Measurements from ENCODE around the gene FNIP2. TPM values are rescaled to one million over a fixed set of nuclear protein-coding genes. Genes with fewer than 3 reads are reported as not detected.
"Not testable (repeated sequence)": the region's sequence is repeated elsewhere in the genome, so short reads cannot be mapped to it uniquely, and the experiment has no call there.

The FNIP2 gene
- polyA plus RNA-seq, 3 donors, result 7.3 to 23.7 (median 9.6) TPM

DNA sequence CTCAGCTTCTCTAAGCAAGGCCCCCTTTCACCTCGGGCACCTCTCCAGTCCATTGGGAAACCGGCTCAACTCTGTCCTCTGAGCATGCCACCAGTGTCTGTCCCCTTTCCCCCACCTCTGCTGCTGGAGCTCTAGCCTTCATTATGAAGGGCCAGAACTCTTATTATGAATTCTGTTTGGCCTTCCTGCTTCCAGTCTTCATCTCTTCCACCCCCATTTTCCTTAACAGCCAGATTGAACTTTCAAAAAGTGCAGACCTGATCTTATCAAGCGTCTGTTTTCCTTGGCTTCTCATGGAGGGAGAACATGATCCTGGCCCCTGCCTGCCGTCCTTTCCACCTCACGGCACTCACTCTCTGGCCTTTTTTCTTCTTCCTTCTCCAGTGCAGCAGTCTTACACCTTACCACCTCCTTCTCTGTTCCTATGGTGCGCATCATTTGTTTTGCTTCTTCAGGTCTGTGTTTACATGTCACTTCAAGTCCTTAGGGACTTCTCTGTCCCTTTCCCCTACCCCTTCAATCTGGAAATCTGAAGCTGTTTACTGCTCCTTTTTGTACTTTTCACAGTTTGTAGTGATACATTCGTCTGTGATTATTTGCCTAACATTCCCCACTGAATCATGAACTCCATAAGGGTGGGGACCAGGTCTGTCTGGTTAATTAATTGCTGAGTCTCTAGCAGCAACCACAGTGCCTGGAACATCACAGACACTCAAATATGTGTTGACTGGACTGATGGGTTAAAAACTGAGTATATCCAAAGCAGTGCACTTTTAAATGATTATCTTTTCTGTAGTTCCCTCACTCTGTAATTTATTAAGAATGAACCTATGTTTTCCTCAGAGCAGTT is 55.8 kb downstream of the FNIP2 start:
- 21 to 60% (median 46%) methylated on average over 7 of the region's 7 CpGs for WGBS, 3 donors
- no peak overlapping the region for H3K27ac ChIP-seq (ENCODE audit: low read depth, low read length)

DNA sequence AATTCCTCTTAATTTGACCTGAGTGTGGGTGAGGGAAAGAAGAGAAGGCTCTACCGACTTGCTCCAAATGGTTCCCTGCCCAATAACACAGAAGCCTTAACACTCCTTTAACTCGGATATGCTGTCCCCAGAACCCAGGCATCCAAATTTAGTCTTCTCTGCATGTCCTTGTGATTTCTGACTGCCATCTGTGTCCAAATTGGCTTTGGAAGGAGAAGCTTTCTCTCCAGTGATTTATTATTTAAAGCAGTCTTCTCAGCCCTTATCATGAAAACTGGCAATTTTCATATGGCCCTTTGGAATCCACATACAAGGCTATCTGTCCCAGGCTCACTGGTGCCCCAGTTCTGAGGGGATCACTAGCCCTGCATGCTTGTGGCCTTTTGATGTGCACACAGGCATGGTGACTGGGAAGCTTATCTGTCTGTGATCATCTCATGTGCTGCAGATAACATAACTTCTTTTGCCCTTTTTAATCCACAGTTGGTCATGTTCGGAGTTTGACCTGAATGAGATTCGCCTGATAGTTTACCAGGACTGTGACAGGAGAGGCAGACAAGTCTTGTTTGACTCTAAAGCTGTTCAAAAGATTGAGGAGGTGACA is 56.7 kb downstream of the FNIP2 start:
- WGBS, 3 donors, result 53 to 85% (median 81%) methylated on average over 4 of the region's 4 CpGs
- H3K27ac ChIP-seq (ENCODE audit: low read depth, low read length), result no peak overlapping the region

DNA sequence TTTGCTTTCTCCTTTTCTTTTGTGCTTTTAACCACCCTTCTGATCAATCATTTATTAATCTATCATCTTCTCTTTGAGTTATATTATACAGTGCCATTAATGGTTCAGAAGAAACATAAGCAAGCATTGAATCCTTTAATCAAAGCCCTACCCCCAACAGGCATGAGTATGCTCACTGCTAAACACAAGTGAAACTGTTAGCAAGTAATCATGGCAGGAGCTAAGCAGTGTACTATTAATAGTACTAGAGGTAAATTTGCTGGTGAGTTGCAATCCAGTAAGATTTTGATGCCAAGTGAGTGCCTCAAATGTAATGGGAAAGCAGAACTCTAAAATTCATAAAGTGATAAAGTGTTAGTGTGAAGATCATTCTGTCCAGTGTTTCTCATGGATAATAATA is 57.2 kb downstream of the FNIP2 start:
- no peak overlapping the region for H3K27ac ChIP-seq (ENCODE audit: low read depth, low read length)

DNA sequence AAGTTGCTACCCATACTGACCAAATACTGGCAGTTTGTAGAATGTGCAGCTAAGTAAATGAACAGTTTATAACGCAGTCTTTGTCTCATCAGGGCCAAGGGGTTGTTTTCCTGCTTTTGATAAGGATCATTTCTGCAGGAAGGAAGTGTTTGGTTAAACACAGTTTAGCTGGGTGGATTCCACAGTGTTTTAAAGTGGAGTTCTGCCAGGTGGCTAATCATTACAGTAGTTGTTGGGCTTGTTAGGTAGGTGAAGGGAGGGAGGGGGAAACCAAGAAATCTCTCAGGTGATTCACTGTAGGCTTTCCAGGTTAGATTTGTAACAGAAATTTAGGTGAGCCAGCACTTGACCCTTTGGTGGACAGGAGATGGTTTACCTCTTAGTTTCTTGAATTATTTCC is 58.1 kb downstream of the FNIP2 start:
- WGBS, 3 donors, result 10 to 67% (median 54%) methylated on average over 1 of the region's 1 CpG
- H3K27ac ChIP-seq (ENCODE audit: low read depth, low read length), result no peak overlapping the region

DNA sequence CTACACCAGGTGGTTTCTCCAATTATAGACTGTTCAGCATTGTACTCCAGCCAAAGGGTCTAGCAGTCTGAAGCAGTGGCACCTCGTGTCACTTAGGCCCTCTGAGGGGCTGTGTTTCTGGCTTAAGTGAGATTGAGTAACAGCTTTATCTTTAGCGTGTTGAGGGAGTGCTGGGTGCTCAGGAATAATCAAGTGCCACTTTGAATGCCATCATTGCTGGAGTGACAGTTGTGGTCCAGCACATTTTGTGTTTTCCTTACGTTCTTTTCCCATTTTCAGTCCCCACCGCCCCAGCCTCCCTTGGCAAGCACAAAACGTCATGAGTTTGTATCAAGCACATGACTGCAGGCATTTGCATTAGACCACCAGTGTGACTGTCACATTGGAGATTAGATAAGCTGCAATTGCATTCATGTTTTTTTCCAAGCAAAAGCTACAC is 58.7 kb downstream of the FNIP2 start:
- 28 to 78% (median 77%) methylated on average over 5 of the region's 5 CpGs for WGBS, 3 donors
- H3K27ac ChIP-seq (ENCODE audit: low read depth, low read length), result no peak overlapping the region

DNA sequence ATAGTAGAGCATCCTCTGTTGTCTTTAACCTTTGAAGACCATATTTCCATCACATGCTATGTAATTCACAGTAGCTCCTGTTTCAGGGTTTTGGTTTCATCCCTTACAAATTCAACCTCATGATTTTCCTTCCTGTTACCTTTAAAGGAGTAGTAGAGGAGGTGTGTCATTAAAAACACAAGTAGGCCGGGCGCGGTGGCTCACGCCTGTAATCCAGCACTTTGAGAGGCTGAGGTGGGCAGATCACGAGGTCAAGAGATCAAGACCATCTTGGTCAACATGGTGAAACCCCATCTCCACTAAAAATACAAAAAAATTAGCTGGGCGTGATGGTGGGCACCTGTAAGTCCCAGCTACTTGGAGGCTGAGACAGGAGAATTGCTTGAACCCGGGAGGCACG is 59.3 kb downstream of the FNIP2 start:
- WGBS, 3 donors, result 76 to 97% (median 97%) methylated on average over 8 of the region's 8 CpGs
- not testable (repeated sequence) for H3K27ac ChIP-seq (ENCODE audit: low read depth, low read length)

DNA sequence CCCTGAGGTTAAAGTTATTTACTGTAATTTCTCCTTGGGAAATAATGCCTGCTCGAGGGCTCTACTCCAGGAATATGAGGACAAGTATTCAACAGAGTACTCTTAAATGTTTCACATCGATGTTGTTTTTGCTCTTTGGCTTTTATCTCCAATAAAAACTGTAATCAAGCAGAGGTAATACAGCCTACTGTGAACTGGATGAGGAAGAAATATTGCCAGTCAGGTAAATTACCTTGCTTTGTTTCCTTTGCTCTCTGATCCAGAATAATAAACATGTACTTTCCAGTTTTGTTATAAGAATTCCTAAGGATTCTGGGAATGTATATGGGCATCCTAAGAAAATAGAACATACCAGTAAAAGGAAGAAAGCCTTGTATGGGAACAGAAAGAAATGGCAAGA is 60.4 kb downstream of the FNIP2 start:
- 57 to 93% (median 84%) methylated on average over 2 of the region's 2 CpGs for WGBS, 3 donors

DNA sequence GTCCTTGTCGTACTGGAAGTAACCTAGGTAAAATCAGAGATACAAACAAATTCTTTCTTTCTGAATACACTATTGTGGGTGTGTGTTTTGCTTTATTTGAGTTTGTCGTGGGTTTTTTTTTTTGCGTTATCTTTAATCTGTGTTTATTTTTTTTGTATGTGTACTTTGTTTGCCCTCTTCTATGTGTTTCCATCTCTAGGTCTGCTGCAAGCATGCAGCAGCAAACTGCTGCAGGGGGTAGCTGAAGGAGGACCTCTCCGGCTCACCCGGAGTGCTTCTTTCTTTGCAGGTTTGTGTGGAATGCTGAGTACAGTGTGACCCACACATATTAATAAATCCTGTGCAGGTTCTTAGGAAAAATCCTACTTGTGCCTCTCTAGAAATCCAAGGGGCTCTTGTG is 64.8 kb downstream of the FNIP2 start:
- 27 to 89% (median 83%) methylated on average over 5 of the region's 5 CpGs for WGBS, 3 donors
- H3K27ac ChIP-seq (ENCODE audit: low read depth, low read length), result no peak overlapping the region

More for the DNA sequence above, 60.4 kb downstream of the FNIP2 start:
- no peak overlapping the region for H3K27ac ChIP-seq (ENCODE audit: low read depth, low read length)

DNA sequence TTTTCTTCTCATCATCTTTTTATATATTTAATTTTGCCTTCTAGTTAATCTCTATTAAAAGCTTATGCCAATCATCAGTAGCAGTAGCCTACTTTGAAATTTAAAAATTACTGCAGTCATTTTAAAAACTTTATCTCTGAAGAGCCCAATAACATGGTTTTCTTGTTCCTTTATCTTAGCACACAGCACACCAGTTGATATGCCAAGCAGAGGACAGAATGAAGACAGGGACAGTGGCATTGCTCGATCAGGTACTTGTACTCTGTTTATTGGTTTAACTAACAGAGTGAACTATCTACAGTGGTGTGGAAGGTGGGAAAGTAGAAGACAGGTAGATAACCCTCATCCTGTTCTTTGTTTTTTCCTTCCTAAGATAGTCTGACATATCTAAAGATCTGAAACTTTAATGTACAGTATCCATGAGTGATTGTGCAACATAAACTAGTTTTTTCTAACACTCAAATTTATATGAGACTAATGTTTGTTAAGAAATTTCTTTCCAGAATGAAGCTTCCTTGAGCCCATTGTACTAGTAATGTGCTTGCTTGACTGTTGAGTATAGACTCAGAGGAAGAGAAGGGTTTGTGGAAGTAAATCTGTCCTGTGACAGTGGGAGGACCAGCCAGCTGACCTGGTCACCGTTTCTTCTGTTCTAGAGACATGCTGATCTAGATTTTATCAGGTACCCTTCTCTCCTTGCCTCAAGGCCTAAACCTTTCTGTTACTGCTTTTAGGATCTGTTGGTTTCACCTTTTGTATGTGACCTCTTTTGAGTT is 66.6 kb downstream of the FNIP2 start:
- 41 to 84% (median 78%) methylated on average over 2 of the region's 2 CpGs for WGBS, 3 donors
- no peak overlapping the region for H3K27ac ChIP-seq (ENCODE audit: low read depth, low read length)

DNA sequence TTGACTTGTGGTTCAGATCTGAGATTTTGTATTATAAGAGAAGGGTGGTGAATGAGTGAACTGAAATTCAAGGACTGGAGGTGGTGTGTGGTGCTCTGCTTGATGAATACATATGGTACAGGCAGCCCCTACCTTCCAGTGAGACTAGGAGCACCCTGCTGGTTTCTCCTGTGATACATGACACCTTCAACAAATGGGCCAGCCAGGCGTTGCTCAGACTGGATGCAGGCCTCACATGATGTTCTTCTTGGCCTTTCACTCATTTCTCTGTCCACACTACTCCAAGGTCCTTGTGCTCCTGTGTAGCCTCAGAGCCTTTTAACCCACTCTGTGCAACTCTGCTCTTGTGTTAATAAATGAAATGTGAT is 67.2 kb downstream of the FNIP2 start:
- H3K27ac ChIP-seq (ENCODE audit: low read depth, low read length), result no peak overlapping the region
- 38 to 92% (median 86%) methylated on average over 1 of the region's 1 CpG for WGBS, 3 donors

DNA sequence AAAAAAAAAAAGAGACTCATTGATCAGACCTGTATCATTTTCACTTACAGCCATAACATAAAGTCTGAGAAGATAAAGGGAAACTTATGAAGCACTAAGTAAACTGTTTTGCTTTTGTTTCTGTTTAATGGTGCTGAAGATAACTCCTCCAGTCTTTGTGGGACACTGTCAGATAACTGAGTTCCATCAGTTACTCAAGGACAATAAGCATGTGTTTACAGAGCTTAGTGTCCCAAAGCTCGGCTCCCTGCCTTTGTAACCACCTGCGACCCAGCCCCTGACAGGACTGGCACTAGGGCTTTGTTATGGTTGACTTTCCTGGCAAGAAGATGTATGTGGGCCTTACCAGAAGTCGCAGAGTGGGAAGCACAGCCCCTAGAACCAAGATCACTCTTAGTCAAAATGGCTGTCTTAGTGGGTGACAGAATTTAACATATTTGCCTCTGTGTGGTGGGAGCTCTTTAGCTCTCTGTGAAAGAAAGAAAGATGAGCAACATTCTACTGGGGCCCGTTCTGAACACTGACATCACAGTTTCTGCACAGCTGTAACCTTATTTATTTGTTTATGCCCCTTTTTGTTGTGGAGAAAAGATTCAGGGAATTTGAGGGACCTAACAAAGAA is 68.1 kb downstream of the FNIP2 start:
- 62 to 92% (median 90%) methylated on average over 4 of the region's 4 CpGs for whole genome bisulfite sequencing, 3 donors
- H3K27ac ChIP-seq (ENCODE audit: low read depth, low read length), result no peak overlapping the region

DNA sequence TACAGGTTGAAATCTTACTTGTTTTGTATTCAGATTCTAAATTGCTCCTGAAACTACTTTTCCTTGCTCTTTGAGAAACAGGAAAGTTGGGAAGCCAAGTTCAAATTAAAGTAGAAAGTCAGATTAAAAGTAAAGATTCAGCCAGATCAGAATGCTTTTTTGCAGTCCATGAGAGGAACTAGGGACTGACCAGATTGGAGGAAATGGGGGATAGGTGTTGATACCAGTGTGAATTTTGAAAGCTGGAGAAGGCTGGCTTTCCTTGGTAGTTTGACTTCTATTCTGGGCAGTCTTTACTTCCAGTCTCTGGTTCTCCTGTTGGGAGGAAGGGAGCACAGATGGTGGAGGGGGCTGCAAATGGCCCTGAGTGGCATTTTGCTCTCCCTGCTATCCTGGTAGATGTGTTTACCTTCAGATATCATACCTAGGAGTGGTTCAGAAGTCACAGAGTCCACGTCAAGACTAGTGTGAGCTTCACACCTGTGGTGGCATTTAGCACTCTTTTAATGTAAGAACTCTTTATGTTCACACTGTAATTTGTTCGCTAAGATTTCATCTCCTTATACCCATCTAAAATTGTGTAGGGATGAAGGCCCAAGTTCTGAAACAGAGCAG is 68.8 kb downstream of the FNIP2 start:
- H3K27ac ChIP-seq (ENCODE audit: low read depth, low read length), result no peak overlapping the region
- 42 to 93% (median 91%) methylated on average over 2 of the region's 2 CpGs for WGBS, 3 donors

DNA sequence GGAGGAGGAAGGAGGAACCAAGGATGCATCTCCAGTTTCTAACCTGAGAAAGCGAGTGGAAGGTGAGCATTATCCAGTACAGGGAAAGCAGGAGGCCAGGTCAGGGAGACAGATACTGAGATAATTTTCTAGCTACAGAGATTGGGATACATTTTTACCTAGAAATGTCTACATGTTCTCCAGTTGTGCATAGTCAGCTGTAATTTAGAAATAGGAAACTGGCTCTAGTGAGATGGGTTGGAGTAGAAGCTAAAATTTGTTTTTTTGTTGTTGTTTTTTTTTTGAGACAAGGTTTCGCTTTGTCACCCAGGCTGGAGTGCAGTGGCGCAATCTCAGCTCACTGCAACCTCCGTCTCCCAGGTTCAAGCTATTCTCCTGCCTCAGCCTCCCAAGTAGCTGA is 71.3 kb downstream of the FNIP2 start:
- H3K27ac ChIP-seq (ENCODE audit: low read depth, low read length), result no peak overlapping the region
- WGBS, 3 donors, result 96 to 99% (median 99%) methylated on average over 4 of the region's 4 CpGs

DNA sequence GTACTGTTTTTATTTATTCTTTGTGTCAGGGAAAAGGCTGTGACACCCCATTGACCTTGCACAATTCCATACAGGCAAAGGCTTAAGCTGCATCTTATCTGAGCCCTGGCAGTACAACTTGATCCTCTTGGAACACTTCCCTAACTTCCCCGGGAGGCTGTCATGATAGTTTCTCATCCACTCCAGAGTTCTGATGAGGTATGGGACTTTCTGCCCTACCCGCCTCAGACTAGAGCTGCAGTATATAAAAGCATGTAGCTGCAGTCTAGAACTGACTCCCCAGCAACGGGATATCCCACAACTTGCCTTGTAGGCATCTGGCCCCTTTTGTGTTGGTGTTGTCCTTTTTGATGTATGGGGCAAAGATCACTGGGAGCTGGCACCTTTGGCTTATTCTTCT is 72.7 kb downstream of the FNIP2 start:
- no peak overlapping the region for H3K27ac ChIP-seq (ENCODE audit: low read depth, low read length)
- 64 to 83% (median 73%) methylated on average over 3 of the region's 3 CpGs for WGBS, 3 donors

DNA sequence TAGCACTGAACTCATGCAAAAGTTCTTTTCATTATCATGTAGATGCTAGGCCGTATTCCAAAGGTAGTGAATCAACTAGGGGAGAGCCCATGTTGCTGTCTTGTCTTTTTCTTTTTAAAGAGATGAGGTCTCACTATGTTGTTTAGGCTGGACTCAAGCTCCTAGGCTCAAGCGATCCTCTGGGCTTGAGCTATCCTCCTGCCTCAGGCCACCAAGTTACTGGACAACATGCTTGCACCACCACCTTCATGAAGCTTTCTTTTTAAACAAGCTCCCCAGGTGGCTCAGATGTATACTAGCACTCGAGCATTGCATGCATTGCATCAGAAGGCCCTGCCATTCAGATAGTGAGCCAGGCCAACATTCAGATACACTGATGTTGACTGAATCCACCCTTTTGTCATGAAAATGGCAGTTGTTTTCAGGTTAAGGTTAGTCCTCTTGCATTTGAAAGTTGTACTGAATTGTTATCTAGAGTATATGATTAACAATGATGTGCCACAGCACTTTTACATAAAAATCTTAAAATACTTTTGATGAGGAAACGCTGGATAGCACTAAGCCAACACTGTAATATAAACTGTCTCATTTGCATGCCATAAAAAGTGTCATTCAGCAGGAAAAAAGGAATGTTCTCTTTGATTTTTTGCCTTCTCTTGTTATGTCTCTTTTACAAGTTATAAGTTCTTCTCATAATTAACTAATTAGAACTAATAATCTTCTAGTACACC is 76.7 kb downstream of the FNIP2 start:
- H3K27ac ChIP-seq (ENCODE audit: low read depth, low read length), result no peak overlapping the region
- 57 to 92% (median 91%) methylated on average over 4 of the region's 4 CpGs for WGBS, 3 donors

DNA sequence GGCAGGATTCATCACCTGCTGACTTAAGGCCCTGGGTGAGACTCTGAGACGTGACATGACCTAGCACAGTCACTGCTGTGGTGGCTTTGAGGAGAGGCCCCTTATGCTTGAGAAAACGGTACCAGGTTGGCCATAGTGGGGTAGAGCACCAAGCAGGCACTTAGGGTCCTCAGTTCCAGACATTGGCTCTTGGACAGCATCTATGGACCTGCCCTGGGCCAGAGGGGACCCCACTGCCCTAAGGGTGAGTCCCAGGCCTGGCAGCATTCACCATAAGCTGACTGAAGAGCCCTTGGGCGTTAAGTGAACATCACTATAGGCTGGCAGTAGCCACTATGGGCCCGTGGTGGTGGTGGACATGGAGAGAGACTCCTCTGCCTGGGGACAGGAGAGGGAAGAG is 78.7 kb downstream of the FNIP2 start:
- 98 to 99% (median 98%) methylated on average over 4 of the region's 4 CpGs for WGBS, 3 donors

DNA sequence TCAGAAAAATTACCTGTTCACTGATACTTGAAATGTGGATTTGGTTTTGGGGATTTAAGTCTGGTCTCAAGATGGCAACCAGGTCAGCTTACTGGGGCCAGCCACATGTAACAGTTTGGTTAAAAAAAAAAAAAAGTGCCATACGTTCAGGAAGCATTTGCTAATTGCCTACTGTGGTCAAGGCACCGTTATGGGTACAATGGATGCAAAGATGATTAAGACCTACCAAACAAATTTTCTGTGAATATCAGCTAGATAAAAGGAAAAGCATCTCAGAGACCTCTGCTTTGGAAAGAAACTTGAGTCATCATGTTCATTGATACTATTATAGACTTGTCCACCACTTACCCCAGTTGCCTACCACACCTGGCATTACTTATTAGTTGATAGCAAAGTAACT is 80.9 kb downstream of the FNIP2 start:
- WGBS, 3 donors, result 58 to 90% (median 72%) methylated on average over 2 of the region's 2 CpGs
- H3K27ac ChIP-seq (ENCODE audit: low read depth, low read length), result no peak overlapping the region

More for the DNA sequence above, 78.7 kb downstream of the FNIP2 start:
- H3K27ac ChIP-seq (ENCODE audit: low read depth, low read length), result no peak overlapping the region

DNA sequence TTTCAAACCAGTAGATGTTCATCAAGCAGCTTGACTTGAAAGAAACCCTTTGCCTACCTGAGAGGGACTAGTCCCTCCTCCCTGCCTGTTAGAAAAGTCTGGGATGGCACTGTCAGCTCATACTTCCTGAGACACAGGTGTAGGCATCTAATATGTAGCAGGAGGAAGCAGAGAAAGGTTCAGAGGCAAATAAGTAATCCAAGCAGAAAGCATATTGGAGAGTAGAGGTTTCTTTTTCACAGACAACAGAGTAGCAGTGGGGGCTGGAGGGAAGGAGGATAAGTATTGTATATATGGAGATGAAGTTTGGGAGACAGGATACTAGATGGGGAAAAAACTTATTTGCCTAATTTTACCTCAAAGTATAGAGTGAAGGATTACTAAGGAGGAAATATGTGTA is 81.5 kb downstream of the FNIP2 start:
- no peak overlapping the region for H3K27ac ChIP-seq (ENCODE audit: low read depth, low read length)

All from adipose tissue (tissue), 3 donors.